ENCODE data around the gene KIF18B. TPM values are rescaled to one million over a fixed set of nuclear protein-coding genes. Genes with fewer than 3 reads are reported as not detected.

Gene KIF18B
- polyA plus RNA-seq, 1 experiment = 10.6 TPM

GRCh38 chr17:44918006-44918405 lies 29.6 kb downstream of the KIF18B start:
- H3K36me3 ChIP-seq (ENCODE audit: control insufficient read depth, insufficient read depth, low read length) = no peaks in the 10 kb centered on the region
- no peak overlapping the region for H3K4me3 ChIP-seq (ENCODE audit: low read depth, low read length)
- 0 out of 2 replicates have a peak, but pooled peaks cover 1% of the 10 kb centered on the region for H3K27me3 ChIP-seq (ENCODE audit: control insufficient read depth, insufficient read depth, low read length)
- POLR2A ChIA-PET = no interaction called here
- CTCF ChIA-PET = interaction anchor here (0.6 to 16.0 kb wide), 9 partner anchors 8 to 217 kb away, joined by 3 to 259 read pairs (median 4); partner anchors contain the start of genes ACBD4 and EFTUD2
- no peak for TF ChIP-seq CTCF (IDR thresholded peaks at IDR 0.05; ENCODE audit: insufficient read depth, low read depth, low read length)
- no peak for DNase-seq (ENCODE audit: low read depth)

DNA sequence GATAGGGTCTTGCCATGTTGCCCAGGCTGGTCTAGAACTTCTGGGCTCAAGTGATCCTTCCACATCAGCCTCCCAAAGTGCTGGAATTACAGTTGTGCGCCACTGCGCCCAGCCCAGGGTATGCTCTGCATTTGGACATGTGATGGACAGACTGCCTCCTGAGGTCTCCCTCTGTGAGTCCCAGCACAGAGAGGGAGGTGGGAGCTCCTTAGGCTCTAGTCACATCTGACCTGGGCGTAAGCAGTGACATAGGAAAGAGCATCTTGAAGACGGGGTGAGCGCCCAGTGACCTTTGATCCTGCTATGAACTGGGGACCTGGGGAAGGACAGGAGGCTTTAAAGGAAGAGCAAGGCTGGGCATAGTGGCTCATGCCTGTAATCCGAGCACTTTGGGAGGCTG lies 30.1 kb downstream of the KIF18B start:
- no peaks in the 10 kb centered on the region for H3K36me3 ChIP-seq (ENCODE audit: control insufficient read depth, insufficient read depth, low read length)
- H3K4me3 ChIP-seq (ENCODE audit: low read depth, low read length) = no peak overlapping the region
- 0 out of 2 replicates have a peak, but pooled peaks cover 1% of the 10 kb centered on the region for H3K27me3 ChIP-seq (ENCODE audit: control insufficient read depth, insufficient read depth, low read length)
- no peak for TF ChIP-seq CTCF (IDR thresholded peaks at IDR 0.05; ENCODE audit: insufficient read depth, low read depth, low read length)
- no peak for DNase-seq (ENCODE audit: low read depth)
- ChIA-PET POLR2A (no interaction called here), CTCF (interaction anchor here (0.6 to 16.0 kb wide), 7 partner anchors 8 to 217 kb away, joined by 3 to 259 read pairs (median 4); partner anchors contain the start of genes ACBD4 and EFTUD2)

DNA sequence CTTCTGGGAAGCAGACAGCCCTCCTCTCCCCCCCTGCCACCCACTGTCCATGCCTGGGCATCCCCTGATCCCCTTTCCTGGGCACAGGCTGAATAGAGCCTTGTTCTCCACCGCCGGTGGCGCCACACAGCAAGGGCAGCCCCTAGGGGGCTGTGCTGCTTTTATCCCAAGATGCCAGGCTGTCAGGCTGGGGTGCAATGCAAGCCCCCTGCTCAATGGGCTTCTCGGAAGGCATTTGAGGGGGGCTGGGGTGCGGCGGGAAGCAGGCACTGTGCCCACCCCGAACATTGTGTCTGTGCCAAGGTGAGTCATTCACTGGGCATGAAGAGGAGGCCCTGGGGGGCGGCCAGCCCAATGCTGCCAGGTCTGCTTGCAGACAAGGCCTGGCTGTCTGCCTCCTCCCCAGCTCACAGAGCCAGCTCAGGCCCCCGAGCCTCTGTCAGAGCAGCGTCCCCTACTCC lies 30.8 kb downstream of the KIF18B start:
- ChIA-PET CTCF (interaction anchor here (0.9 to 16.0 kb wide), 3 partner anchors 103 to 218 kb away, joined by 3 to 259 read pairs (median 18); partner anchors contain the start of gene ACBD4), POLR2A (no interaction called here)
- no peak overlapping the region for H3K4me3 ChIP-seq (ENCODE audit: low read depth, low read length)
- no peak for DNase-seq (ENCODE audit: low read depth)
- TF ChIP-seq CTCF (IDR thresholded peaks at IDR 0.05; ENCODE audit: insufficient read depth, low read depth, low read length) = no peak
- 0 out of 2 replicates have a peak, but pooled peaks cover 1% of the 10 kb centered on the region for H3K27me3 ChIP-seq (ENCODE audit: control insufficient read depth, insufficient read depth, low read length)
- no peaks in the 10 kb centered on the region for H3K36me3 ChIP-seq (ENCODE audit: control insufficient read depth, insufficient read depth, low read length)

DNA sequence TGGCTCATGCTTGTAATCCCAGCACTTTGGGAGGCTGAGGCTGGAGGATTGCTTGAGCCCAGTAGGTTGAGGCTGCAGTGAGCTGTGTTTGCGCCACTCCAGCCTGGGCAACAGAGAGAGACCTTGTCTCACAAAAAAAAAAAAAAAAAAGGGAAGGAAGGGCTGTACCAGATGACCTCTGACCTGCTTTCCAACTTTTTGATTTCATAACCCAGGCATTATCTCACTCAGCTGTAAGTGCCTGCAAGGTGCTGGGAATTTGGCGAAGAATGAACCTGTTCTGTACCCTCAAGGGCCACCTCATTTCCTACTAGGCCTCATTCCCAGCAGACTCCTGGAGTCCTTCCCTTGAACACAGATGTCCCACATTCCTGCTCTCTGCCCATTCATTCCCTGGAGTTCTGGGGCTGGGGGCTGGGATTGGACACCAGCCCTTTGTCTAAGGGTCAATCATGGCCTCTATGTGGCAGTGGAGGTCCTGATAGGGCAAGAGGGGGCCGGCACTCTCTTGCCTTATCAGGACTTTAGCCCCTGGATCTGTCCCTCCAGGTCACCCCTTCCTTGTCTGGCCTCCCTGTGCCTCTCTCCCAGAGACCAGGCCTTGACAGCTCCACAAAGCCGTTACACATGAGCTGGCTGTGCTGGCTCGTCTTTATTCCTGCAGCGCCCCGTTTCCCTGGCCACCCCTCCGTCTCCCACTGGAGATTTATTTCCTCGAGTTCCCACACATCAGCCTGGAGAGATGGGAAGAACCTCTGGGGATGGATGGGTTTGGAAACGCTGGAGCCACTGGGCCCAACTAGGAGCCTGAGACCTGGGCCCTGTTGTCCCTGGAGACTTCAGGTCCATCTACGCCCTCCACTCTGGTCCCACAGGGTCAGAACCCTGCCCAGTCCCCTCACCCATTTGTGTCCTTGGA lies 31.5 kb downstream of the KIF18B start:
- ChIA-PET POLR2A (no interaction called here), CTCF (interaction anchor here (0.9 to 16.0 kb wide), 3 partner anchors 103 to 219 kb away, joined by 3 to 259 read pairs (median 18); partner anchors contain the start of gene ACBD4)
- DNase-seq (ENCODE audit: low read depth) = no peak
- Histone ChIP-seq H3K36me3 (ENCODE audit: control insufficient read depth, insufficient read depth, low read length) (no peaks in the 10 kb centered on the region), H3K27me3 (ENCODE audit: control insufficient read depth, insufficient read depth, low read length) (0 out of 2 replicates have a peak, but pooled peaks cover 1% of the 10 kb centered on the region), H3K4me3 (ENCODE audit: low read depth, low read length) (no peak overlapping the region)
- TF ChIP-seq CTCF (IDR thresholded peaks at IDR 0.05; ENCODE audit: insufficient read depth, low read depth, low read length) = no peak

DNA sequence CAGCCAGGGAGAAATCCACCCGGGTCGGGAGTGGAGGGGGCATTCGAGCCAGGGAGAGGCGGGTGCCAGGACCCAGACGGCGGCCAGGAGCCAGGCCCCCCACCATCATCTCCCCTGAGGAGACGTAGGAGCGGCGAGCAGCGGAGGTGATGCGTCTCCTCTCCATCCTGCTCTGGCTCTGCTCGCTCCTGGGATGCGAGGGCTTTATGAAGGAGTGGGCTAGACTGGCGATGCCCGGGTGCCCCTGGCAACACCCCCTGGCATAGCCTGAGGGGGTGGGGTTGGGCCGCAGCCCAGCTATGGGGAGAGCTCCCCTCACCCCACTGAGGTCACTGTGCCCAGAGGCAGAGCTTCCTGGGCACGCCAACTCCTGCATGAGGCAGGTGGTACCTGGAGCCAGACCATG lies 32.2 kb downstream of the KIF18B start, which contains the start of gene GFAP:
TSS of gene GFAP (minus strand) at position 180 of the 406 bp plus-strand sequence. CDS start at position 166, 14 bp downstream.
- Histone ChIP-seq H3K4me3 (ENCODE audit: low read depth, low read length) (no peak within 1 kb of the TSS), H3K27me3 (ENCODE audit: control insufficient read depth, insufficient read depth, low read length) (0 out of 2 replicates have a peak, but pooled peaks cover 1% of the 10 kb centered on the region), H3K36me3 (ENCODE audit: control insufficient read depth, insufficient read depth, low read length) (no peaks in the 10 kb centered on the region)
- TF ChIP-seq CTCF (IDR thresholded peaks at IDR 0.05; ENCODE audit: insufficient read depth, low read depth, low read length) = no peak
- DNase-seq (ENCODE audit: low read depth) = no peak
- POLR2A ChIA-PET = no interaction called here
- CTCF ChIA-PET = interaction anchor here (16.0 kb wide), 1 partner anchor 104 kb away, joined by 259 read pairs; no protein-coding TSS in a partner anchor

All from BJ (cell line).